Caki2 (cell line): ENCODE data around the gene TBC1D14. TPM values are rescaled to one million over a fixed set of nuclear protein-coding genes. Genes with fewer than 3 reads are reported as not detected.

Source experiments
- DNase-seq: peaks from one replicate; pipeline ENCODE4 v3.0.0-alpha.2; 2015; ENCODE audit warnings: low read depth
- in situ Hi-C: cut with HindIII; loops from 2 replicates; pipeline ENCODE4 v1.10.0; 2016; ENCODE audit warnings: low sequenced_read_pairs, low pct_unique_long_range_greater_than_20kb, mixed read lengths
- total RNA-seq: library from RNA; depleted of rRNA; stranded (reverse); fragments of >200 nt; shearing (Covaris generic); gene quantifications from 2 replicates; pipeline ENCODE4 v1.2.3, GENCODE V29; 2014; ENCODE audit warnings: low replicate concordance

TBC1D14 gene
- total RNA-seq, 1 experiment from 2014 or later = 78.4 TPM

GRCh38 chr4:7041246-7041645 is 131.6 kb downstream of the TBC1D14 start:
- in situ Hi-C loops = no loop called here
- DNase-seq = no peak

GRCh38 chr4:7041801-7042502 is 132.3 kb downstream of the TBC1D14 start:
- in situ Hi-C loops = no loop called here

GRCh38 chr4:7042503-7043283 is 133.1 kb downstream of the TBC1D14 start:
- peak; percentile 97 for DNase-seq
- in situ Hi-C loops = no loop called here

More at GRCh38 chr4:7041801-7042502, 132.3 kb downstream of the TBC1D14 start:
- DNase-seq = no peak

GRCh38 chr4:7043284-7044136 is 133.9 kb downstream of the TBC1D14 start, which contains the start of gene TADA2B:
TSS of gene TADA2B (plus strand) at chr4:7043372. CDS start at chr4:7043580, 208 bp downstream.
- in situ Hi-C loops = no loop called here
- no peak for DNase-seq

GRCh38 chr4:7044137-7044930 is 134.7 kb downstream of the TBC1D14 start:
- no peak for DNase-seq
- in situ Hi-C loops = no loop called here

GRCh38 chr4:7045553-7045952 is 135.9 kb downstream of the TBC1D14 start:
- in situ Hi-C loops = no loop called here
- DNase-seq = no peak

GRCh38 chr4:7045961-7046921 is 136.6 kb downstream of the TBC1D14 start:
- DNase-seq = peak; percentile 85
- in situ Hi-C loops = no loop called here

- in situ Hi-C loops = no loop called here
- no peak for DNase-seq
These were observed 137.3 kb downstream of the TBC1D14 start for GRCh38 chr4:7046971-7047370.

GRCh38 chr4:7048642-7049041 is 139.0 kb downstream of the TBC1D14 start:
- DNase-seq = no peak
- in situ Hi-C loops = no loop called here

GRCh38 chr4:7049295-7049694 is 139.7 kb downstream of the TBC1D14 start:
- in situ Hi-C loops = no loop called here
- no peak for DNase-seq

GRCh38 chr4:7049739-7050138 is 140.1 kb downstream of the TBC1D14 start:
- in situ Hi-C loops = no loop called here
- no peak for DNase-seq

- in situ Hi-C loops = no loop called here
These were observed 141.0 kb downstream of the TBC1D14 start for GRCh38 chr4:7050481-7051143.

GRCh38 chr4:7051144-7051495 is 141.5 kb downstream of the TBC1D14 start:
- no peak for DNase-seq
- in situ Hi-C loops = no loop called here

More at GRCh38 chr4:7050481-7051143, 141.0 kb downstream of the TBC1D14 start:
- no peak for DNase-seq

GRCh38 chr4:7051905-7052304 is 142.3 kb downstream of the TBC1D14 start:
- in situ Hi-C loops = no loop called here
- no peak for DNase-seq

GRCh38 chr4:7052313-7052712 is 142.7 kb downstream of the TBC1D14 start:
- in situ Hi-C loops = no loop called here

GRCh38 chr4:7052923-7053715 is 143.5 kb downstream of the TBC1D14 start:
- DNase-seq = no peak
- in situ Hi-C loops = no loop called here

More at GRCh38 chr4:7052313-7052712, 142.7 kb downstream of the TBC1D14 start:
- DNase-seq = no peak
